HL-60 (cell line): ENCODE data around the gene KRTAP5-6.

Source experiments
- DNase-seq, 2 experiments: peaks; one replicate each; pipeline ENCODE4 v3.0.0-alpha.2; 2010 to 2020; ENCODE audit warnings: low read depth in 1 of 2, low spot score in 1 of 2
- H3K27ac ChIP-seq: fragments of 250-450 bp; sonication (Bioruptor Pico); replicated peaks from 2 replicates; pipeline ENCODE4 v1.5.1; 2020; ENCODE audit warnings: mild to moderate bottlenecking, moderate library complexity
- H3K27me3 ChIP-seq: fragments of 250-450 bp; sonication (Bioruptor Pico); 2 replicates; pipeline ENCODE4 v1.5.1; 2021; ENCODE audit warnings: mild to moderate bottlenecking, moderate library complexity; ENCODE audit not compliant: insufficient read depth, poor library complexity, severe bottlenecking
- H3K4me3 ChIP-seq: replicated peaks from 2 replicates; pipeline ENCODE4 v1.5.1; 2011; ENCODE audit warnings: mild to moderate bottlenecking, control low read depth, low read length; ENCODE audit not compliant: insufficient read depth
- CTCF ChIP-seq: IDR thresholded peaks from one replicate; pipeline ENCODE4 v1.5.1; 2011; ENCODE audit warnings: low read length, control low read depth, inconsistent platforms; ENCODE audit not compliant: insufficient read depth
- GABPA ChIP-seq: IDR thresholded peaks from 2 replicates; pipeline ENCODE4 v1.6.1; 2012; ENCODE audit warnings: low read depth
- POLR2AphosphoS5 ChIP-seq: IDR thresholded peaks from 2 replicates; pipeline ENCODE4 v1.6.1; 2012; ENCODE audit warnings: low read depth
- SPI1 ChIP-seq: IDR thresholded peaks from 2 replicates; pipeline ENCODE4 v1.6.1; 2012; ENCODE audit warnings: low read depth, mild to moderate bottlenecking, borderline replicate concordance
- TF ChIP-seq, protein P1 (sequence below): IDR thresholded peaks from 2 replicates; pipeline ENCODE4 v1.6.1; 2012; ENCODE audit warnings: low read depth; ENCODE audit not compliant: insufficient replicate concordance

Gene KRTAP5-6

GRCh38 chr11:1743585-1744136 is 46.7 kb downstream of the KRTAP5-6 start:
- Histone ChIP-seq H3K4me3 (no peak overlapping the region), H3K27me3 (peaks cover 4% of the 10 kb centered on the region), H3K27ac (no peak overlapping the region)
- no peak for TF ChIP-seq GABPA
- TF ChIP-seq, protein P1, sequence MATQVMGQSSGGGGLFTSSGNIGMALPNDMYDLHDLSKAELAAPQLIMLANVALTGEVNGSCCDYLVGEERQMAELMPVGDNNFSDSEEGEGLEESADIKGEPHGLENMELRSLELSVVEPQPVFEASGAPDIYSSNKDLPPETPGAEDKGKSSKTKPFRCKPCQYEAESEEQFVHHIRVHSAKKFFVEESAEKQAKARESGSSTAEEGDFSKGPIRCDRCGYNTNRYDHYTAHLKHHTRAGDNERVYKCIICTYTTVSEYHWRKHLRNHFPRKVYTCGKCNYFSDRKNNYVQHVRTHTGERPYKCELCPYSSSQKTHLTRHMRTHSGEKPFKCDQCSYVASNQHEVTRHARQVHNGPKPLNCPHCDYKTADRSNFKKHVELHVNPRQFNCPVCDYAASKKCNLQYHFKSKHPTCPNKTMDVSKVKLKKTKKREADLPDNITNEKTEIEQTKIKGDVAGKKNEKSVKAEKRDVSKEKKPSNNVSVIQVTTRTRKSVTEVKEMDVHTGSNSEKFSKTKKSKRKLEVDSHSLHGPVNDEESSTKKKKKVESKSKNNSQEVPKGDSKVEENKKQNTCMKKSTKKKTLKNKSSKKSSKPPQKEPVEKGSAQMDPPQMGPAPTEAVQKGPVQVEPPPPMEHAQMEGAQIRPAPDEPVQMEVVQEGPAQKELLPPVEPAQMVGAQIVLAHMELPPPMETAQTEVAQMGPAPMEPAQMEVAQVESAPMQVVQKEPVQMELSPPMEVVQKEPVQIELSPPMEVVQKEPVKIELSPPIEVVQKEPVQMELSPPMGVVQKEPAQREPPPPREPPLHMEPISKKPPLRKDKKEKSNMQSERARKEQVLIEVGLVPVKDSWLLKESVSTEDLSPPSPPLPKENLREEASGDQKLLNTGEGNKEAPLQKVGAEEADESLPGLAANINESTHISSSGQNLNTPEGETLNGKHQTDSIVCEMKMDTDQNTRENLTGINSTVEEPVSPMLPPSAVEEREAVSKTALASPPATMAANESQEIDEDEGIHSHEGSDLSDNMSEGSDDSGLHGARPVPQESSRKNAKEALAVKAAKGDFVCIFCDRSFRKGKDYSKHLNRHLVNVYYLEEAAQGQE = no peak
- TF ChIP-seq POLR2AphosphoS5 = no peak
- no peak for TF ChIP-seq CTCF
- TF ChIP-seq SPI1 = no peak
- no peak for DNase-seq

- no peak overlapping the region for H3K4me3 ChIP-seq
- no peak for TF ChIP-seq POLR2AphosphoS5
- TF ChIP-seq SPI1 = no peak
- TF ChIP-seq, protein P1 = no peak
- no peak for TF ChIP-seq CTCF
- TF ChIP-seq GABPA = no peak
- no peak for DNase-seq
- peaks cover 7% of the 10 kb centered on the region for H3K27me3 ChIP-seq
- H3K27ac ChIP-seq = no peak overlapping the region
Measured at GRCh38 chr11:1744137-1744886, 47.3 kb downstream of the KRTAP5-6 start.

DNA sequence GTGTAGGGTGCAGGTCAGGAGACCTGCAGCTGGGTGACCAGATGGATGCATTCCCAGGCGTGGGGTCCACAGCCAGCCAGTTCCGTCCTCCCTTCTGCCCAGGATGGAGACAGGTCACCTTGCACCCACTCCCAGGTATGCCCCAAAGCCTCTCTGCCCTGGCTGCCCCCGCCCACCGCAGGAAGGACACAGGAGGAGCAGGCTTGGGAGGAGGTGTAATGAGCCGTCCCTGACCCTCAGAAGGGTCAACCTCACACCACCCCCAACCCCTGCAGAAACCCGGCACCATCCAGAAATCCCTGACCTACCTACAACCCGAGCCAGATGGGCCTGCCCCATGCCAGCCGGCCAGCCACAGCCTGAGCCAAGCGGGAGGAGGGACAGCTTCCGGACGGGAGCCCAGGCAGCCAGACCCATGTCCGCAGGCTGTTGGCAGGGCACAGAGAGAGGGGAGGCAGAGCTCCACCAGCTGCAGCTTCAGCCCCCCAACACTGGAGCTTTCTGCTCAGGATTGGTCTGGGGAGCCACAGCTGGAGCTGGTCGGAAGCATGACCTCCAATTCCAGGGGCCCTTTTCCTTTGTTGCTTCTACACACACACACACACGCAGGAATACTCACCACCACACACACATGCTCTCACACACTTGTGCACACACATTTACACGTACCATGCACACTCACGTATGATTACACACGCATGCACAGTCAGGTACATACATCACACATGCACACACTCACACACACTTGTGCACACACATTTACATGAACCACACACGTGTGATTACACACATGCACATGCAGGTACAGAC is 48.1 kb downstream of the KRTAP5-6 start:
- no peak for DNase-seq
- Histone ChIP-seq H3K27me3 (peaks cover 14% of the 10 kb centered on the region), H3K27ac (no peak overlapping the region), H3K4me3 (no peak overlapping the region)
- TF ChIP-seq GABPA (no peak), SPI1 (no peak), POLR2AphosphoS5 (no peak), CTCF (no peak)
- TF ChIP-seq, protein P1 = no peak
